ENCODE results near the gene RNF135. TPM values are rescaled to one million over a fixed set of nuclear protein-coding genes. Genes with fewer than 3 reads are reported as not detected.

The RNF135 gene
- total and polyA plus RNA-seq, 10 of the 15 experiments (the other 5 are each of a cell fraction or from before 2014, with no cell fraction given): 12.7 to 28.0 (median 18.7) TPM

DNA sequence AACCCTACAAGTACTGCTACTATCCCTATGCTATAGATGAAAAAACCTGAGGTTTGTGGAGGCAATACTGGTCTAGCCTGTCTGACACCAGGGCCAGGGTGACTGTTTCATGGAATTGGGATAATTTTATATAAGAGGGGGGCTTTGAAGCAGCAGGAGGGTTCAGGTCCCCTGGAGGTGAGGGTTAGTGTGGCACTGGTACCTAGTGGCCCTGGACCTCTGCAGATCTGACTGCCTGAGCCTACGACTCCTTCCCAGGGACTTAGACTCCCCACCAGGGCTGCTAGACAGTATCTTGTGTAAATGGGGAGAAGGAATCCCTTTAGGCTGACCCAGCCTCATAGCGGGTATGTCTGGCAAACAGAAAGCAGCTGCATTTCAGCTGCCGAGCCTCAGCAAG, 42.3 kb upstream of the RNF135 start (continued):
- TF ChIP-seq IKZF1 (conservative IDR thresholded peaks at IDR 0.05): no peak
- TF ChIP-seq, protein P1, sequence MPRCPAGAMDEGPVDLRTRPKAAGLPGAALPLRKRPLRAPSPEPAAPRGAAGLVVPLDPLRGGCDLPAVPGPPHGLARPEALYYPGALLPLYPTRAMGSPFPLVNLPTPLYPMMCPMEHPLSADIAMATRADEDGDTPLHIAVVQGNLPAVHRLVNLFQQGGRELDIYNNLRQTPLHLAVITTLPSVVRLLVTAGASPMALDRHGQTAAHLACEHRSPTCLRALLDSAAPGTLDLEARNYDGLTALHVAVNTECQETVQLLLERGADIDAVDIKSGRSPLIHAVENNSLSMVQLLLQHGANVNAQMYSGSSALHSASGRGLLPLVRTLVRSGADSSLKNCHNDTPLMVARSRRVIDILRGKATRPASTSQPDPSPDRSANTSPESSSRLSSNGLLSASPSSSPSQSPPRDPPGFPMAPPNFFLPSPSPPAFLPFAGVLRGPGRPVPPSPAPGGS (IDR thresholded peaks at IDR 0.05; ENCODE audit: borderline replicate concordance, insufficient read depth, low read depth, low read length, poor library complexity, severe bottlenecking): no peak
- TF ChIP-seq NKRF (conservative IDR thresholded peaks at IDR 0.05): no peak
- no peak for TF ChIP-seq ELK1 (IDR thresholded peaks at IDR 0.05; ENCODE audit: low read depth, low read length)
- TF ChIP-seq ESRRA (IDR thresholded peaks at IDR 0.05; ENCODE audit: low read length): no peak

- WGBS (ENCODE audit: insufficient coverage, insufficient replicate concordance, low lambda C conversion rate, missing lambda C conversion rate): 79% methylated on average over 8 of the region's 8 CpGs
- ChIA-PET RAD21 (ENCODE audit: unreplicated experiment) (no interaction called here), SMC1A (ENCODE audit: uncharacterized antibody, unreplicated experiment) (interaction anchor here (2.6 kb wide), 1 partner anchor 9 kb away, joined by 7 read pairs; no protein-coding TSS in a partner anchor), POLR2A (no interaction called here), CTCF (interaction anchor here (1.3 kb wide), 1 partner anchor 14 kb away, joined by 3 read pairs; no protein-coding TSS in a partner anchor)
- no peak for ATAC-seq
- H3K36me3 ChIP-seq (ENCODE audit: control insufficient read depth in 2 of 2, insufficient read depth in 2 of 2, low read length in 1 of 2): no peaks in the 10 kb centered on the region
- no peak overlapping the region for H3K27ac ChIP-seq (ENCODE audit: control insufficient read depth, insufficient read depth)
- H3K4me3 ChIP-seq: no peak overlapping the region
- TF ChIP-seq ASH2L (IDR thresholded peaks at IDR 0.05; ENCODE audit: borderline replicate concordance, low read depth) (no peak), RB1 (IDR thresholded peaks at IDR 0.05; ENCODE audit: borderline replicate concordance) (no peak), SRF (IDR thresholded peaks at IDR 0.05; ENCODE audit: low read depth in 2 of 2, low read length in 2 of 2) (no peak), PAX5 (IDR thresholded peaks at IDR 0.05; ENCODE audit: borderline replicate concordance, low read depth, low read length) (no peak), ZBED1 (IDR thresholded peaks at IDR 0.05; ENCODE audit: borderline replicate concordance) (no peak), SREBF2 (IDR thresholded peaks at IDR 0.05; ENCODE audit: low read length) (no peak), BCL11A (IDR thresholded peaks at IDR 0.05; ENCODE audit: low read depth, low read length) (no peak)
- TF ChIP-seq, protein P2, sequence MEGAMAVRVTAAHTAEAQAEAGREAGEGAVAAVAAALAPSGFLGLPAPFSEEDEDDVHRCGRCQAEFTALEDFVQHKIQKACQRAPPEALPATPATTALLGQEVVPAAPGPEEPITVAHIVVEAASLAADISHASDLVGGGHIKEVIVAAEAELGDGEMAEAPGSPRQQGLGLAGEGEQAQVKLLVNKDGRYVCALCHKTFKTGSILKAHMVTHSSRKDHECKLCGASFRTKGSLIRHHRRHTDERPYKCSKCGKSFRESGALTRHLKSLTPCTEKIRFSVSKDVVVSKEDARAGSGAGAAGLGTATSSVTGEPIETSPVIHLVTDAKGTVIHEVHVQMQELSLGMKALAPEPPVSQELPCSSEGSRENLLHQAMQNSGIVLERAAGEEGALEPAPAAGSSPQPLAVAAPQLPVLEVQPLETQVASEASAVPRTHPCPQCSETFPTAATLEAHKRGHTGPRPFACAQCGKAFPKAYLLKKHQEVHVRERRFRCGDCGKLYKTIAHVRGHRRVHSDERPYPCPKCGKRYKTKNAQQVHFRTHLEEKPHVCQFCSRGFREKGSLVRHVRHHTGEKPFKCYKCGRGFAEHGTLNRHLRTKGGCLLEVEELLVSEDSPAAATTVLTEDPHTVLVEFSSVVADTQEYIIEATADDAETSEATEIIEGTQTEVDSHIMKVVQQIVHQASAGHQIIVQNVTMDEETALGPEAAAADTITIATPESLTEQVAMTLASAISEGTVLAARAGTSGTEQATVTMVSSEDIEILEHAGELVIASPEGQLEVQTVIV (IDR thresholded peaks at IDR 0.05; ENCODE audit: borderline replicate concordance, partially characterized antibody): no peak
- TF ChIP-seq, protein P3, sequence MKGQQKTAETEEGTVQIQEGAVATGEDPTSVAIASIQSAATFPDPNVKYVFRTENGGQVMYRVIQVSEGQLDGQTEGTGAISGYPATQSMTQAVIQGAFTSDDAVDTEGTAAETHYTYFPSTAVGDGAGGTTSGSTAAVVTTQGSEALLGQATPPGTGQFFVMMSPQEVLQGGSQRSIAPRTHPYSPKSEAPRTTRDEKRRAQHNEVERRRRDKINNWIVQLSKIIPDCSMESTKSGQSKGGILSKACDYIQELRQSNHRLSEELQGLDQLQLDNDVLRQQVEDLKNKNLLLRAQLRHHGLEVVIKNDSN (IDR thresholded peaks at IDR 0.05; ENCODE audit: borderline replicate concordance, extremely low read length, insufficient read depth, low read depth, low read length): no peak
- H3K4me2 ChIP-seq (ENCODE audit: control insufficient read depth, insufficient read depth): no peak overlapping the region
- no TSS peak for BruUV-seq (replicated peaks)
- no peak for FAIRE-seq
- no peak overlapping the region for H3K9ac ChIP-seq (ENCODE audit: control insufficient read depth, insufficient read depth, low read length)
- H3K9me3 ChIP-seq (replicated peaks; ENCODE audit: control insufficient read depth, insufficient read depth, low read length): no peaks in the 10 kb centered on the region
- H4K20me1 ChIP-seq (ENCODE audit: control insufficient read depth, insufficient read depth): no peaks in the 10 kb centered on the region
- no peaks in the 10 kb centered on the region; a peak in 1 of 4 replicates for H3K27me3 ChIP-seq (replicated peaks in 1 of 2; ENCODE audit: control insufficient read depth in 2 of 2, insufficient read depth in 2 of 2, low read length in 1 of 2)
- in situ Hi-C loops (cut with MboI): no loop called here
- H2AFZ ChIP-seq (ENCODE audit: control insufficient read depth, low read depth, low read length): no peak overlapping the region
- no peak for DNase-seq (ENCODE audit: low read depth, low spot score)
- peaks cover 6% of the 10 kb centered on the region for H3K4me1 ChIP-seq (ENCODE audit: control insufficient read depth, insufficient read depth, low read length)
- no peaks in the 10 kb centered on the region for H3K79me2 ChIP-seq (ENCODE audit: control insufficient read depth, insufficient read depth, low read length)
- intact Hi-C loops (cut with micrococcal nuclease; ENCODE audit: unreplicated experiment): no loop called here
These were observed 41.7 kb upstream of the RNF135 start for GRCh38 chr17:30929081-30929633.

Data from GM12878 (cell line).